ENCODE results near the gene KIFBP. TPM values are rescaled to one million over a fixed set of nuclear protein-coding genes. Genes with fewer than 3 reads are reported as not detected.

Gene KIFBP
- total and polyA plus RNA-seq, 2 donors (not counting 1 experiment from before 2014, with no cell fraction given) = 29.7 to 62.0 TPM

DNA sequence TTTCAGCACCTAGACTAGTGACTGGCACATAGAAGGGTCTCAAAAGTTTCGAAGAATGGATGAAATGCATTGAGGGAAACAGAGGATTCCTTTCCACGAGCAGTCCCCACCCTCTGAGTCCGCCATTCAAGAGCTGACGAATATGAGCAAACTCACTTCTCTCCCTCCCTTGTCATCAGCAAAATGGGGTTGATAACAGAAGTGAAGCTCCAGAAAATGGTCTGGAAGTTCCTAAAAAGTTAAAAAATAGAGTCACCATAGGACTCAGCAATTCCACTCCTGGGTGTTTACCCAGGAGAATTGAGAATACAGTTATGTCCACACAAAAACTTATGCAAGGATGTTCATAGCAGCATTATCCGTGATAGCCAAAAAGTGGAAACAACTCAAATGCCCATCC is 74.3 kb downstream of the KIFBP start:
- Histone ChIP-seq H3K27ac (ENCODE audit: insufficient read depth, low read length) (peak overlapping the region; percentile 99), H3K27me3 (ENCODE audit: control insufficient read depth, insufficient read depth, low read length) (no peaks in the 10 kb centered on the region), H3K4me1 (ENCODE audit: control insufficient read depth, extremely low read depth, insufficient read depth, low read length) (peaks cover 30% of the 10 kb centered on the region), H2AFZ (ENCODE audit: low read length) (no peak overlapping the region), H3K4me3 (replicated peaks in 1 of 4; ENCODE audit: control extremely low read depth in 1 of 4, insufficient read depth in 1 of 4, low read depth in 3 of 4, low read length in 4 of 4) (no peak overlapping the region), H3K9ac (ENCODE audit: insufficient read depth, low read length) (no peak overlapping the region), H3K79me2 (ENCODE audit: control insufficient read depth, insufficient read depth, low read length) (no peaks in the 10 kb centered on the region), H3K36me3 (ENCODE audit: control insufficient read depth, insufficient read depth, low read length) (no peaks in the 10 kb centered on the region), H3K4me2 (ENCODE audit: extremely low read depth, insufficient read depth, low read length) (no peak overlapping the region), H3K9me3 (ENCODE audit: control insufficient read depth, insufficient read depth, low read depth, low read length) (no peaks in the 10 kb centered on the region), H4K20me1 (ENCODE audit: control insufficient read depth, extremely low read depth, insufficient read depth, low read length) (no peaks in the 10 kb centered on the region)
- no peak for DNase-seq (ENCODE audit: low read depth in 2 of 2)
- no peak for TF ChIP-seq EZH2 (IDR thresholded peaks at IDR 0.05; ENCODE audit: low read length, missing control alignments)
- no peak for TF ChIP-seq CTCF (conservative IDR thresholded peaks at IDR 0.05 in 1 of 2, IDR thresholded peaks at IDR 0.05 in 1 of 2; ENCODE audit: low read depth in 1 of 2, low read length in 2 of 2)

GRCh38 chr10:69064762-69065328 is 76.2 kb downstream of the KIFBP start:
- H3K9ac ChIP-seq (ENCODE audit: insufficient read depth, low read length) = no peak overlapping the region
- TF ChIP-seq EZH2 (IDR thresholded peaks at IDR 0.05; ENCODE audit: low read length, missing control alignments) = no peak
- no peak for TF ChIP-seq CTCF (conservative IDR thresholded peaks at IDR 0.05 in 1 of 2, IDR thresholded peaks at IDR 0.05 in 1 of 2; ENCODE audit: low read depth in 1 of 2, low read length in 2 of 2)
- peak overlapping the region; percentile 71 for H3K27ac ChIP-seq (ENCODE audit: insufficient read depth, low read length)
- H4K20me1 ChIP-seq (ENCODE audit: control insufficient read depth, extremely low read depth, insufficient read depth, low read length) = no peaks in the 10 kb centered on the region
- H3K79me2 ChIP-seq (ENCODE audit: control insufficient read depth, insufficient read depth, low read length) = no peaks in the 10 kb centered on the region
- H3K9me3 ChIP-seq (ENCODE audit: control insufficient read depth, insufficient read depth, low read depth, low read length) = no peaks in the 10 kb centered on the region
- H3K27me3 ChIP-seq (ENCODE audit: control insufficient read depth, insufficient read depth, low read length) = no peaks in the 10 kb centered on the region
- H3K4me1 ChIP-seq (ENCODE audit: control insufficient read depth, extremely low read depth, insufficient read depth, low read length) = peaks cover 26% of the 10 kb centered on the region
- no peak overlapping the region for H2AFZ ChIP-seq (ENCODE audit: low read length)
- H3K36me3 ChIP-seq (ENCODE audit: control insufficient read depth, insufficient read depth, low read length) = no peaks in the 10 kb centered on the region
- no peak overlapping the region for H3K4me3 ChIP-seq (replicated peaks in 1 of 4; ENCODE audit: control extremely low read depth in 1 of 4, insufficient read depth in 1 of 4, low read depth in 3 of 4, low read length in 4 of 4)
- H3K4me2 ChIP-seq (ENCODE audit: extremely low read depth, insufficient read depth, low read length) = no peak overlapping the region
- no peak for DNase-seq (ENCODE audit: low read depth in 2 of 2)

DNA sequence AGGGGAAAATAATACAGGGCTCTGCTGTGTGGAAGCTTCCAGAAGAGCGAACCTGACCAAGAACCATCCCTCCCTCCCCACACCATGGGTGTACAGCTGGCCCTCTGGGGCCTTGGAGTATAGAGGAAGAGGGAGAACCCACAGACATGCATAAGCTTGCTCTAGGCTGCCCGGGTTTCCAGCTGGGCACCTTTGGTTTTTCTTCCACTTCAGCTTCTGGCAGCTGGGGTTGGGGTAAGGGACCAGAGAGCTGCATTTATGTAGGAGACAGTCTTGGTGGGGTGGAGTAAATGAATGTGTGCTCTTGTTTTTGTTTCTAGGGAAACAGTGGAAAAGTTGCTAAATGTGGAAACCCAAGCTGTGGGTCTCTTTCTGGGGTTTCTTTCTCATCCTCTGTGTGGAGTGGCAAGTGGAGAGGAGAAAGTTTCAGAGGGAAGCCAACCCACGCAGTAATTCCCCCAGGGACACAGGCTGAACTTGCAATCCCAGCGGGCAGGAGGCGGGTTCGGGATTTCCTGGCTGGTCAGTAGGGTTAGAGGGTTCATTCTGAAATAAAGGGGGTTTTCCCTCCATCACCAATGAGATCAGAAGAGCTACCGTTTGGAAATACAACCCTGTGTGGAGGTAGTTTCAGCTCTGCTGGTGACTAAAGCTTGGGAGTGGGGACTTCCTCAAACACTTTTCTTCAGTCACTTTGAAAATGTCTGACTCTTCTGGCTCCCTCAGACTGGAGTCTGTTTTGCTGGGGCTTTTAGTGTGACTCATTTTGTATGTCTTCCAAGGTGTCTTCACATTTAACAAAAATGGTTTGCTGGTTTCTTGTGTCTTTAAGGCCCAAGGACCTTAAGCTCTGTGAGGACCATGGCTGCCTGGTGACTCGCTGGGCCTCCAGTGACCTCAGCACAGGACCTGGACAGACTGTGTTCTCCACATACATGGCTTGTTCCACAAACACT is 77.1 kb downstream of the KIFBP start:
- TF ChIP-seq EZH2 (IDR thresholded peaks at IDR 0.05; ENCODE audit: low read length, missing control alignments) = no peak
- no peak for TF ChIP-seq CTCF (conservative IDR thresholded peaks at IDR 0.05 in 1 of 2, IDR thresholded peaks at IDR 0.05 in 1 of 2; ENCODE audit: low read depth in 1 of 2, low read length in 2 of 2)
- Histone ChIP-seq H4K20me1 (ENCODE audit: control insufficient read depth, extremely low read depth, insufficient read depth, low read length) (no peaks in the 10 kb centered on the region), H3K4me3 (replicated peaks in 1 of 4; ENCODE audit: control extremely low read depth in 1 of 4, insufficient read depth in 1 of 4, low read depth in 3 of 4, low read length in 4 of 4) (no peak overlapping the region), H2AFZ (ENCODE audit: low read length) (peak overlapping the region; percentile 20), H3K9me3 (ENCODE audit: control insufficient read depth, insufficient read depth, low read depth, low read length) (no peaks in the 10 kb centered on the region), H3K27ac (ENCODE audit: insufficient read depth, low read length) (peak overlapping the region; percentile 71), H3K9ac (ENCODE audit: insufficient read depth, low read length) (no peak overlapping the region), H3K4me2 (ENCODE audit: extremely low read depth, insufficient read depth, low read length) (peak overlapping the region; percentile 9), H3K27me3 (ENCODE audit: control insufficient read depth, insufficient read depth, low read length) (no peaks in the 10 kb centered on the region), H3K79me2 (ENCODE audit: control insufficient read depth, insufficient read depth, low read length) (no peaks in the 10 kb centered on the region), H3K4me1 (ENCODE audit: control insufficient read depth, extremely low read depth, insufficient read depth, low read length) (peaks cover 26% of the 10 kb centered on the region), H3K36me3 (ENCODE audit: control insufficient read depth, insufficient read depth, low read length) (no peaks in the 10 kb centered on the region)
- DNase-seq (ENCODE audit: low read depth in 2 of 2) = peak; percentile 60 to 65
